Lung microvascular endothelial cell (primary cell): Measurements from ENCODE around the gene INPP5J. TPM values are rescaled to one million over a fixed set of nuclear protein-coding genes. Genes with fewer than 3 reads are reported as not detected.
"Not testable (repeated sequence)": the region's sequence is repeated elsewhere in the genome, so short reads cannot be mapped to it uniquely, and the experiment has no call there.

Experiments
- DNase-seq, 2 donors: peaks; one replicate each; pipeline versions ENCODE4 v3.0.0 to v3.0.0-alpha.2; 2010; ENCODE audit warnings: low read depth in 2 of 2
- total RNA-seq: library from RNA; depleted of rRNA; stranded (reverse); fragments of >200 nt; gene quantifications from 2 replicates; pipeline ENCODE4 v1.2.1, GENCODE V29; 2014

INPP5J gene
- total RNA-seq: under 0.01 TPM in 2 replicates

- peak in 1 of 2 donors; percentile 27 for DNase-seq
Measured at GRCh38 chr22:31122532-31123291, at the start of gene INPP5J. Gene INPP5J, plus strand, starts transcription at chr22:31122966. Its CDS starts 49 bp downstream, at chr22:31123015.

- peak; percentile 54 to 93 for DNase-seq
Measured at GRCh38 chr22:31073125-31073524, 49.6 kb upstream of the INPP5J start.

GRCh38 chr22:31073545-31074145 is 49.1 kb upstream of the INPP5J start:
- DNase-seq: not testable (repeated sequence)

GRCh38 chr22:31075961-31076360 is 46.8 kb upstream of the INPP5J start:
- DNase-seq: no peak

- no peak for DNase-seq
Measured at GRCh38 chr22:31077681-31078080, 45.1 kb upstream of the INPP5J start.

- not testable (repeated sequence) for DNase-seq
Measured at GRCh38 chr22:31078389-31078788, 44.4 kb upstream of the INPP5J start.

- no peak for DNase-seq
Measured at GRCh38 chr22:31079095-31079642, 43.6 kb upstream of the INPP5J start.

- DNase-seq: no peak
Measured at GRCh38 chr22:31080164-31080847, 42.5 kb upstream of the INPP5J start.

- DNase-seq: peak; percentile 92 to 96
Measured at GRCh38 chr22:31080848-31081649, 41.7 kb upstream of the INPP5J start, which contains the start of gene SMTN. Gene SMTN, plus strand, starts transcription at chr22:31081318. Its CDS starts 1,941 bp downstream, at chr22:31083259.

GRCh38 chr22:31081963-31082605 is 40.7 kb upstream of the INPP5J start:
- DNase-seq: peak in 1 of 2 donors; percentile 72

- peak; percentile 77 to 92 for DNase-seq
Measured at GRCh38 chr22:31082606-31083376, 40.0 kb upstream of the INPP5J start.

- no peak for DNase-seq
Measured at GRCh38 chr22:31083377-31083768, 39.4 kb upstream of the INPP5J start.

GRCh38 chr22:31083923-31084810 is 38.6 kb upstream of the INPP5J start:
- peak; percentile 35 to 36 for DNase-seq

- peak; percentile 81 to 82 for DNase-seq
Measured at GRCh38 chr22:31084811-31085492, 37.8 kb upstream of the INPP5J start.

GRCh38 chr22:31085493-31085824 is 37.3 kb upstream of the INPP5J start:
- peak; percentile 34 to 67 for DNase-seq

GRCh38 chr22:31085928-31086327 is 36.8 kb upstream of the INPP5J start:
- DNase-seq: no peak

GRCh38 chr22:31086703-31087330 is 35.9 kb upstream of the INPP5J start:
- DNase-seq: no peak

- DNase-seq: no peak
Measured at GRCh38 chr22:31087744-31088215, 35.0 kb upstream of the INPP5J start.
